GM21423 (cell line): ENCODE data around the gene KXD1.
"Not testable (repeated sequence)": the region's sequence is repeated elsewhere in the genome, so short reads cannot be mapped to it uniquely, and the experiment has no call there.

Source experiments
- ATAC-seq: cut with Tn5 transposase; IDR thresholded peaks from one replicate; pipeline ENCODE4 v1.9.1; 2021; ENCODE audit warnings: mild to moderate bottlenecking, moderate library complexity; ENCODE audit not compliant: unreplicated experiment

The KXD1 gene, protein sequence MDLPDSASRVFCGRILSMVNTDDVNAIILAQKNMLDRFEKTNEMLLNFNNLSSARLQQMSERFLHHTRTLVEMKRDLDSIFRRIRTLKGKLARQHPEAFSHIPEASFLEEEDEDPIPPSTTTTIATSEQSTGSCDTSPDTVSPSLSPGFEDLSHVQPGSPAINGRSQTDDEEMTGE

DNA sequence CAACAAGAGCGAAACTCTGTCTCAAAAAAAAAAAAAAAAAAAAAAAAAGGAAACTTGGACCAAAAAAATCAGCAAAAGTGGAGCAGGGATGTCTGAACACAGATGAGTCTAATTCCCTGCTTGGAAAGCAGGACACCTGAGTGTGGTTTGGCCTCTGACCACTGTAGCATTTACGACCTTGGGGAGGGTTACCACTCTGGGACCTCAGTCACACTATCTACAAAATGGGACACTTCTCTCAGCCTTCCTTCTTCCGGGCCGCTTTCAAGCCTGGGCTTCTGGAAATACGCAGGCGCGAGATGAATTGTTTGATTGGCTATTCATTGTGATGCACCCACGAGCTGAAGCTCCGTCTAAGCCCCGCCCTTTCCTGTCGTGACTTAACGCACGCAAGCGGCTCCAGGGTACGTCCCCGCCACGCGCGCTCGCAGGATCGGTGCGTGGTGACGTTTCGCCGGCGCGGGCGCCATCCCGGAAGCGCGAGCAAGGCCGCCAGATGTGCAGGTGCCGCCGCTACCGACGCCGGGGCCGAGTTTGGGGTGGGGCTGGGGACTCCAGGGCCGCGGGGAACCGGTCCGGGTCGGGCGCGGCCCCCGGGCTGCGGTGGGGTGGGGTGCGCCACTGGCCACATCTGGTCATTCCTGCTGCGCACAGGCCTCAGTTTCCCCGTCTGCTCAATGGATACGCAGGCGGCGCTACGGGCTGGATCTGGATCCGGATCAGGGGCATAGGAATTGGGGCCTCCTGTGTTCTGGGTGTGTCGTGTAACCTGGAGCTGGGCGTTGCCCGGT, at the start of gene KXD1:
TSS of gene KXD1 (plus strand) at position 460 of the 791 bp plus-strand sequence. CDS start 4,187 bp downstream, outside the sequence.
- ATAC-seq: peak; percentile 97

DNA sequence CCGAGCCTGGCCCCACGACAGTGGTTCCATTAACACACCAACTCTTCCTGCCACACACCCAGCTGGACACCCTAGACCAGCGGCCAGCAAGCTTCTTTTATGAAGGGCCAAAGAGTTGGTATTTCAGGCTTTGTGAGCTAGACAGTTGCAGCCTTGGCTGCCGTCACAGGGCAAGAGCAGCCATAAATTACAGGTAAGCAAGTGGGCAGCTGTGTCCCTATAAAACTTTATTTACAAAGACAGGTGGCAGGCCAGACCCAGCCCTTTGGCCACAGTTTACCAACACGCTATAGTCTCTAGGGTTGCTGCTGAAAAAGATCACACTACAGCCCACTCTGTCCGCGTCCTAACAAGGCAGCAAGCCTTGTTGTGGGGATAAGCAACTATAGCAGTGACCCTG, 49.1 kb upstream of the KXD1 start:
- no peak for ATAC-seq

DNA sequence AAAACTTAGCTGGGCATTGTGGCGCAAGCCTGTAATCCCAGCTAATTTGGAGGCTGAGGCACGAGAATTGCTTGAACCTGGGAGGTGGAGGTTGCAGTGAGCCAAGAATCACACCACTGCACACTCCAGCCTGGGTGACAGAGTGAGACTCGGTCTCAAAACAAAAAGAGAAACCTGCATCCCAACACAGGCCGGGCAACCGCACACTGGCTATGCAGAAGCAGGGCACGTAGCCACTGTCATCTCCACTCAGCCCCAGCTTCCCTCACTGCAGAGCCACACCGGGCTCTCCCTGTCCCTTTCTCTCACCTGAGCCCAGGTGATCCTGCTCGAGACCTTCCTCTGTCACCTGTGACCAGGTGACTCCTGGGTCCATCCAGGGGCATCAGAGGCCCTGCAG, 47.5 kb upstream of the KXD1 start:
- ATAC-seq: no peak

DNA sequence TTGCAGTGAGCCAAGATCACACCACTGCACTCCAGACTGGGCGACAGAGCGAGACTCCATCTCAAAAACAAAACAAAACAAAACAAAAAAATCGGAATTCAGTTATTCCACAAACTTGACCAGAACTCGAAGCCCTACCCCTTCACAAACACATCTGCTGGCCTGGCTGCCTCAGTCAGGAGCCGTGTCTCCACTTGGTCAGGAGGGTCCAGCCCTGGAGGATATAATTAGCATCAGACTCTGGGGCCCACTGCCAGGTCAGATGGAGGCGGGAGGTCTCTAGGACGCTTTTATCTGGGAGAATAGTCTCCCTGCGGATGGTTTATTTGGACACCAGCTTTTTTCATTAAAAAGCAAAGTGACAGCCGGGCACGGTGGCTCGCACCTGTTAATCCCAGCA, 43.8 kb upstream of the KXD1 start:
- ATAC-seq: no peak

DNA sequence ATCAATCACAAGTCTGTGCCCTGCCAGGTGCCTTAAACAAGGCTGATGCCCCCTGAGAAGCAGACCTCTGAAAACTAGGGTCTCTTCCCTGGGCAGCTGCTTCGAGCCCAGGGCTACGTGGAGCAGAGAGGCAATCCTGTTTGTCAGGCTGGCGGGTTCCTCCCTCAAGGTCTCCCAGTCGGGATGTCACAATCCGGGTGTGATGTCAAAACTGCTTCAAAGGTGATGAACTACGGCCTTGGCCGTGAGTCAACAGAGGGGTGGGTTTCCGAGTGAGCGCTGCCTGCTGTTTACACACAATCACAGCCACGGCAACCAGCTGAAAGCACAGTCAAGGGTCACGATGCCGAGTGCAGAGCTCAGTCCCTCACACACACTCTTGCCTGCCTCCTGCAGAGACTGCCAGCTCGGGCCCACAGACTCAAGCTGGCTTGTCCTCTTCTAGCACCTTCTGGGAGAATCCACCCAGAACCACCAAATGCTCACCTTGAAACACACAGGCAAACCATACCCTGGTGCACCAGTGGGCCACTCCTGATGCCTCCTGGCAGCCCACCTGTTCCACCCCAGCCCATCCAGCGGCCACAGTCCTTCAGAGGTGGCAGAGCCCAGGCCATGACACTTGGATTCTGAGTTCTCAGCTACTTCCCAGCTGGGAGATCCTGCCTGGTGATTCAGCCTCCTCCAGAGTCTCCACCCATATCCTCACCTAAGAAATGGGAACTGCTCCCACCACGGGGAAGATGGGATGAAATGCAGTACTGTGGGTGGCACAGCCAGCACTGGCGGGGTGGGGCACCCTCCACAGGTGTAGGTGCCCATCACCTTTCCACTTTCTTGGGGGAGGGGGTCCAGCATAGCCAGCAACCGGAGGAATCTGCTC, 42.6 kb upstream of the KXD1 start:
- ATAC-seq: no peak

DNA sequence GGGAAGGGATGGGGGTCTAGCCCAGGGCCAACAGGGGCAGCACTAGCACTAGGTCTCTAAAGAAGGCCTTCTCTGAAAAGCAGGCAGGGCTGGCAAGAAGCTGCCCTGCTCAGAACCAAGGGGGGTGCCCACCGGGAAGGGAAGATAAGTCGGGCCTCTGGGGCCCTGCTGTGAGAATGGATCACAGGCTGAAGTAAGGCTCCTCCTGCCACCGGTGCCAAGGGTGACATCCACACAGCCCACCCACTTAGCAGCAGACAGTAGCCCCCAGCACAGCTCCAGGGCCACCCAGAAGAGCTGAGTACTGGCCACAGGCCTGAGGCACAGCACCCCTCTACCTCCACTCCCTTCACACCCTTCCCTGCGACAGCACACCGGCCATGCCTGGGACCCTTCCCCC, 41.7 kb upstream of the KXD1 start:
- no peak for ATAC-seq

DNA sequence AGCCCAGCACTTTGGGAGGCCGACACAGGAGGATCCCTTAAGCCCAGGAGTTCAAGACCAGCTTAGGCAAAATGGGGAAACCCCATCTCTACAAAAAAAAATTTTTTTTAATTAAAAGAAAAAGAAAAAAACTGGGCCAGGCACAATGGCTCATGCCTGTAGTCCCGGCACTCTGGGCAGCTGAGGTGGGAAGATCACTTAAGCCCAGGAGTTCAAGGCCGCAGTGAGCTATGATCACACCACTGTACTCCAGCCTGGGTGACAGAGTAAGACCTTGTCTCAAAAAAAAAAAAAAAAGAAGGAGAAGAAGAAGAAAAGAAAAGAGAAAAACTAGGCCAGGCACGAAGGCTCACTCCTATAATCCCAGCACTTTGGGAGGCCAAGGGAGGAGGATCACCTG, 40.1 kb upstream of the KXD1 start:
- ATAC-seq: no peak

DNA sequence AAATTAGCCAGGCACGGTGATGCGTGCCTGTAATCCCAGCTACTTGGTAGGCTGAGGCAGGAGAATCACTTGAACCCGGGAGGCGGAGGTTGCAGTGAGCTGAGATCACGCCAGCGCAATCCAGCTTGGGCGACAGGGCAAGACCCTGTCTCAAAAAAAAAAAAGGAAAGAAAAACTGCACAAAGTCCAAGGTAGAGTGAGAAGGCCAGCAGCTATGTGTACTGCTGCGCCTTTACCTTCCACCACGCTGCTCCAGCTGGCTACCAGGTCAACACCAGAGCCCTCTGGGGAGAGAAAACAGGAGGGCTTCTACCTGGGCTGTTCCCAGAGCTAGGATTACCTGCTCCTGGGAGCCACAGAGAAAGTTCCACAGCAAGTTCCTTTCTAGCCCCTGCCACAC, 39.0 kb upstream of the KXD1 start:
- no peak for ATAC-seq

DNA sequence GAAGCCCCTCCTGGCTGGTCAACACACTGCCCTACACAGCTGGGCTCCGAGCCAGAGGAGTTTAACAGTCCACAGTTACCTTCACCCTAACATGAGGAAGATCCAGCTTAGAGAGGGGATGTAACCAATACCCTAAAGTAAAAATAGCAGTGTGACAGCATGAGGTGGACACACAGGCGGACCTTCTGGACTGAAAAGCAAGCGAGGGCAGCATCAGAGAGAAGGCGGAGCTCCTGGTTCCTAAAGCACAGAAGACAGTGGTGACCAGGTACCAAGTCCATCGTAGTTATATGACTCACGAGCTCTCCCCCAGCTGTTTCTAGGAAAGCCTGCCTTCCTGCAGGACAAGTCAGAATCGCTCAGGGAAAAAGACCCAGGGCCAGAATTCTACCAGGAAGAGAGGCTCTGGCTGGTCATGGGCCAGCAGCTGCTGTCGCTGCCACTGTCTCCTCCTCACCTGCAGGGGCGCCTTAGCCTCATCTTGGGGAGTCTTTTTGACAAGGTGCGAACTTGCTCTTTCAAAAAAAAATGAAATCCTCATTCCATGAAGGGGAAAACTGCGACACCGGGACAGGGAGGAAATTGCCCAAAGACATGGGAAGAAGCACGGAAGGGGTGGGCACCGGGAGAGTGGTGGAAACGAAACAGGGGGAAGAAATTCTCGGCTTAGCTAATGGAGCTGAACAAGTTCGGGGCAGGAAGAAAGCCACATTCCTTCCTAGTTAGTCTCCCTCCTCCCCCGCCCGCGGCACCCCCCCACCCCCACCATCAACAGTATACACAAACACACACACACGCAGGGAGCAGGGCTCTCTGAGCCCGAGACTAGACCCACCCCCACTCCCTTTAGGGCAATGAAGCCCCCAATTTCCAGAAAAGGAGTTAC, 37.5 kb upstream of the KXD1 start:
- ATAC-seq: no peak

DNA sequence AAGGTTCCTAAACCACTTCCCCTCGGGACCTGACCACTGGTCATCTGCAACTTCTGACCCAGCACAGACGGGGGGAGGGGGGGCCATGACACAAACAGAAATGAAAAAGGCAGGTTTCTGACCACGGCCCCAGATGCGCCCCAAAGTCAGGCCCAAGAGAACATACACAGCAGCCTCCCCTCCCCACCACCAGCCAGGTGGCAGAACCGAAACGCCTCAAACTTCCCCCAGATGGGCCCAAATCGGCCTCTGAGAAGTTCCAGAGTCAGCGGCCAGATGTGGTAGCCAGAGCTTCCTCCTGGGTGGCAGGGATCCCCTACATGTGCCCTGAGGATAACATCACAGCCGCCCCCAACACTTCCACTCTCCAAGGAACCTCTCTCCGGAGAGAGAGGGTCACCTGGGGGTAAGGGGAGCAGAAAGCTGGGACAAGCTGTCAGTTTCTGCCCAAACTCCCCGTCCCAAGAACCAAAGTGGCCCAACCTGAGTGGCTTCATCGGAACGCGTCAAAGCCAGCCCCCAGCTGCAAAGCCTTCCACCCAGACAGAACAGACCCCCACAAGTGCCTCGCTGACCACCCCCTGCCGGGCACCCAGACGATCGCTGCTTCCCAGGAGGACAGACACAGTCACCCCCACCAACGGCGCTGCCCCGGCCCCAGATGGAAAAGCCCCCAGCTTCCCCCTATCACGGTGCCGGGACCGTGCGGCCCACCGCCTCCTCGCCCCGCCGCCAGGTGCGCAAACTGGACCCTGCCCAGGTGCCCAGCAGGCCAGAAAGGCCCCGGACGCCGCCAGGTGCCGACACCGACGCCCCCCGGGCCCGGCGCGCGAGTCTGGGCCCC, 36.6 kb upstream of the KXD1 start:
- no peak for ATAC-seq

DNA sequence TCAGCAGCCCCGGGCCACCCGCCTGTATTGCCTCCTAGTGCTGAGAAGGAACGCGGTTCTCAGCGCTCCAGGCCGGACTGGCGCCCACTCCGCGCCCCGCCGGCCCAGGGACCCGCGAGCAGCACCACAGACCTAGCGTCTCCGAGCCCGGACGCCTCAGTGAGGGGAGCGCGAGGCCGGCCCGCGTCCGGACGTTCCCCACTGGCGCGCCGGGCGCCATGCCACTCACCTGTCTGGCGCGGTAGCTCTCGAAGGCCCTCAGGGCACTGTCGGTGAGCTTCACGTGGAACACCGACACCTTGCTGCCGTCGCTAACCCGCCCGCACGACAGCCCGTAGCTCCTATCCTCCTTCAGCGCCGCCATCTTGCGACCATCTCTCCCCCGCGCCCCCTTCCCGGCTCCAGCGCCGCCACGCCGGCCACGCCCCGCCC, 36.0 kb upstream of the KXD1 start, which contains the start of gene ELL:
TSS of gene ELL (minus strand) at position 379 of the 432 bp plus-strand sequence. CDS start at position 364, 15 bp downstream.
- ATAC-seq: peak; percentile 1

DNA sequence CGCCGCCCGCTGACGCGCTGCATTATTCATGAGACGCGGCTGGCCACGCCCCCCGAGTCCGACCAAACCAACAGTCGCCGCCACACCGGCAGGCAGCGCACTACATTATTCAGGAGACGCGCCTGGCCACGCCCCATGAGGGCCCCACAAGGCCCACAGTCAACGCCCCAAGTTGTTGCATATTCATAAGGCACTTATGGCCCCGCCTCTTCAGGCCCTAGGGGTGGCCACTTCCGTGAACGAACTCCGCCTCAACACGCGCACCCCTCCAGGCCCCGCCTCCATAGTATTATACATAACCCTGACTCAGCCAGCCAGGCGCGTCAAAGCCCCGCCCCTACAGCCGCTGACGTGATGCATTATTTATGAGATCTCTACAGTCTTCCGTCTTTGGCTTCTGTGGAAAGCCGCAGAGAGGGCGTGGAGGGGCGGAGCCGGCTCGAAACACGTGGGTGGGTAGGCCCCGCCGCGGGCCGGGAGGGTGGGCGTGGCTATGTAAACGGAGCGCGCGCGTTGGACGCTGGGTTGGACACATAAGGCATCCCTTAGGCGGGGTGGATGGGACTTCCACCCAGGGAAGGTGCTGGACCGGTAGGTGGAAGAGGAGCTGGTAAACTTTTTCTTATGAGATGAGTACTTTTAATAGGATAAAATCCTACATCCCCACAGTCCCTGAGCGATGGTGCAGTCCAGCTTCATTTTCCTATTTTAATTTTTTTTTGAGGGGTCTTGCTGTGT, 35.4 kb upstream of the KXD1 start:
- ATAC-seq: peak; percentile 80

DNA sequence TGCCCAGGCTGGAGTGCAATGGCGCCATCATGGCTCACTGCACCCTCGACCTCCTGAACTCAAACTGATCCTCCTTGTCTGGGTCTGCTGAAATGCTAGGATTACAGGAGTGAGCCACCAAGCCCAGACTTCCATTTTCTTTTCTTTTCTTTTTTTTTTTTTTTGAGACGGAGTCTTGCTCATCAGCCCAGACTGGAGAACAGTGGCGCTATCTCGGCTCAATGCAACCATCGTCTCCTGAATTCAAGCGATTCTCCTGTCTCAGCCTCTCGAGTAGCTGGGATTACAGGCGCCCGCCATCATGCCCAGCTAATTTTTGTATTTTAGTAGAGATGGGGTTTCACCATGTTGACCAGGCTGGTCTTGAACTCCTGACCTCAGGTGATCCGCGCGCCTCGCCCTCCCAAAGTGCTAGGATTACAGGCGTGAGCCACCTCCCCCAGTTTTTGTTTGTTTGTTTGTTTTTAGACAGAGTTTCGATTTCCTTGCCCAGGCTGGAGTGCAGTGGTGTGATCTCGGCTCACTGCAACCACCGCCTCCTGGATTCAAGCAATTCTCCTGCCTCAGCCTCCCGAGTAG, 34.7 kb upstream of the KXD1 start:
- ATAC-seq: not testable (repeated sequence)

DNA sequence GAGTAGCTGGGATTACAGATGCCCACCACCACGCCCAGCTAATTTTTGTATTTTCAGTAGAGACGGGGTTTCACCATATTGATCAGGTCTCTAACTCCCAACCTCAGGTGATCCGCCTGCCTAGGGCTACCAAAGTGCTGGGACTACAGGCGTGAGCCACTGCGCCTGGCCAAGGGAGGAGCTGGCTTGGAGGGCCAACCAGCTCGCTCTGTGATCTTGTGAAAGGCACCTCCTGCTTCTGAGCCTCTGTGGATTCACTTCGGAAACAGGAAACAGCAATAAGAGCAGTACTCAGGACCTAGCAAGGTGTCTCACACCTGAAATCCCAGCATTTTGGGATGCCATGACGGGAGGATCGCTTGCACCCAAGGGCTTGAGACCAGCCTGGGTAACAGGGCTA, 33.8 kb upstream of the KXD1 start:
- no peak for ATAC-seq

DNA sequence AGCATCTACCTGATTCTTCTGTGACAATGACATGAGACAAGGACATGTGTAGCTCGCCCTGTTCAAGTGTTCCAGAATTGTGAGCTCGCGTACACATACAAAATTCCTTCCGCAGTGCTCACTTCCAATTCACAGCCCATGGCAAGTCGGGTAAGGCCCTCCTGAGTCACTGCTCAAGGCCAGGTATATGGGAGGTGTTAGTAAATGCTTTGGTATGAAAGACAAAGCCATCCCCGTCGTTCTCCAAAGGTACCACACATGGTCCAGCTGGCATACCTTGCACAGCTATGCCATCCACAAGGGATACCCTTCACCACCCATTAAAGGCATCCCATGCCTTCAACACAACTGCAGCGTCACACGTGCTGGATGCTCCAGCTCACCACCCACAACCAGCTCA, 31.4 kb upstream of the KXD1 start:
- no peak for ATAC-seq

DNA sequence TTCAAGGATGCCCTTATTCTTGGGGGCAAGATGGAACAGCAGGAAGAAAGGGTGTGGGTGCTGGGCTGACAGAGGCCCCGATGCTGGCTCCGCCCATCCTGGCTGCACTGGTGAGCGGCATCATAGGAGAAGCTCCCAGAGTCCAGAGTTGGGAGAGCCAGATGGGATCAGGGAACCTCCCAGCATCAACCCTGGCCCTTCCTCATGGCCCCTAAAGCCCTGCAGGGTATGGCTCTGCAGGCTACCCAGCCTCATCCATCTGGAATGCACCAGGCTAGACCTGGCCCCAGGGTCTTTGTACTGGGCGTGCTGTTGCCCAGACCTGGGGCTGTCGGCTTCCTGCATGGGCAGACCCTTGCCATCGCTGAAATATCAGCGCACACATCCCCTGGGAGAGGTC, 27.9 kb upstream of the KXD1 start:
- no peak for ATAC-seq

DNA sequence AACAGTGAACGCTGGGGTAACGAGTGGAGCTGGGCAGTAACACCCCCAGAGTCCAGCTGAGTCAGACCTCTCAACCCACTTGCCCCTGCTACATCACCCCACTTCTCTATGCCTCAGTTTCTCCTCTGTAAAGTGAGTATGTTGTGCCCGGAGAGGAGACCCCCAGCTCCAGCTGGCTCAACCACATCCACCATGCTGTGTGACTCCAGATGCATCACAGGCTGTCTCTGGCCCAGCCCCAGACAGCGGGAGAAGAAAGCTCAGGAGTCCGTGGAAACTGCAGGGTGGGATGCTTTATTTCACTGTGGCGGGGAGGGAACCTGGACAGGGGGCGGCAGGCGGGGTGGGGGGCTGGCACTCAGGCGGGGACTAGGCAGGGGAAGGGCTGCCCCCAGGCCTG, 26.2 kb upstream of the KXD1 start:
- no peak for ATAC-seq

DNA sequence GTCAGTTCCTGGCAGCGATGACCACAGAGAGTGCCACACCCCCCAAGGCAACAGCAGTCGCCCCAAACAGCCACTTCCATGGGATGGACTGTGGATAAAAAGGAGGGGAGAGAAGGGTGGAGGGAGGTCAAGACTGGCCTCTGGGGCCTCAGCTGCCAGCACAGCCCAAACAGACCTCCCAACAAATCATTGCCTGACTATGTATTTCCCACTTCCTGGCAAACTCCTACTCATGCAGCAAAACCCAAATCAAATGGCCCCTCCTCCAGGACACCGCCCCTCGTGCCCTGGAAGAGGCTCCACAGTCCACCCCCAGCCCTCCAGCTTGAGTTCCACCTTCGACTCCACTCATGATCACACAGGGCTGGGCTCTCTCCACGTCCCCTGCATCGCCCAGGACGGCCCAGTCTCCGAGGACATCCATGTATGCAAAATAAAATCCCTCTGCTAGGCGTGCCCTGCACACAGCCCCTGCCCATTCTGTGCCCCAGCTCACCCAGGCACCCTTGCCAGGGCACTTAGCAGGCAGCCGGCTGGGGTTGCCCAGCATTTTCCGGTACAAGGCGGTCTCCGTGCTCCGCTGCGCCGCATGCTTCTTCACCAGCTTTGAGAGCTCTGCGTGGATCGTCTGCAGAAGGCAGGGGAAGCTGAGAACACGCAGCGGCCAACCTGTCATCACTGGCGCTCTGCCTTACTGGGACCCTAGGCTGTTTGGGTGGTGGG, 25.3 kb upstream of the KXD1 start:
- no peak for ATAC-seq
